T-helper 2 cell (primary cell): ENCODE data around the gene KRTAP9-9.
"Not testable (repeated sequence)": the region's sequence is repeated elsewhere in the genome, so short reads cannot be mapped to it uniquely, and the experiment has no call there.

ENCODE experiments used
- DNase-seq, 5 experiments: peaks; one replicate each; pipeline versions ENCODE4 v3.0.0 to v3.0.0-alpha.2; 2012 to 2022

The KRTAP9-9 gene

DNA sequence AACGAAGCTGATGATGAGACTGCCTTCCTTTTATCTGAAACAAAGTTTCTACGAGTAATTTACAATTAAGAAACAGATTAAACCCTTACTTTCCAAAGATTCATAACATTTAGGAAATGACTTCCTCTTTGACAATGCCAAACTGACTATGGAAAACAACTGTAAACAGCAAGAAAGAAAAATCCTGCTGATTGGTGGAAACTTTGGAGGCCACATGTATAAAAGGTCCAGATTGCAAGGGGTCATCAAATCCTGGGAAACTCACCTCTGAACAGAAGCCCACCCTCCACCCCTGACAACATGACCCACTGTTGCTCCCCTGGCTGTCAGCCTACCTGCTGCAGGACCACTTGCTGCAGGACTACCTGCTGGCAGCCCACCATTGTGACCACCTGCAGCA, 9.9 kb downstream of the KRTAP9-9 start, which contains the start of gene KRTAP9-6:
KRTAP9-6 (plus strand) TSS at position 301 of the 400 bp plus-strand sequence; CDS start at position 301, 0 bp downstream.
- DNase-seq: no peak

DNA sequence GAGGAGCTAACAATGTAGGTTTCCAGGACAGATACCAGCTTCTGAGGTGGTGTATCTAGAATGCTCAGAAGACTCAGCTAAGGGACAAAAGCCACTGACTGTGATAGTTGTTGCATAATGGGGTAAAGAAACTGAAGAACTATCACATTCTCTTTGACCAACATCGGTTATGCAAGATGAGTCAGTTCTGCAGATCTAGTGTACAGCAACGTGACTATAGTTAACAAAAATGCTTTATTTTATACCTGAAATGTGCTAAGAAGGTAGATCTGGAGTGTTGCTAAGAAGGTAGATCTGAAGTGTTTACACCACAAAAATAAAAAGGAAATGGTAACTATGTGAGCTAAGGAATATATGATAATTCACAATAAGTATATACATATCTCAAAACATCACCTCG, 12.5 kb downstream of the KRTAP9-9 start:
- DNase-seq: no peak

DNA sequence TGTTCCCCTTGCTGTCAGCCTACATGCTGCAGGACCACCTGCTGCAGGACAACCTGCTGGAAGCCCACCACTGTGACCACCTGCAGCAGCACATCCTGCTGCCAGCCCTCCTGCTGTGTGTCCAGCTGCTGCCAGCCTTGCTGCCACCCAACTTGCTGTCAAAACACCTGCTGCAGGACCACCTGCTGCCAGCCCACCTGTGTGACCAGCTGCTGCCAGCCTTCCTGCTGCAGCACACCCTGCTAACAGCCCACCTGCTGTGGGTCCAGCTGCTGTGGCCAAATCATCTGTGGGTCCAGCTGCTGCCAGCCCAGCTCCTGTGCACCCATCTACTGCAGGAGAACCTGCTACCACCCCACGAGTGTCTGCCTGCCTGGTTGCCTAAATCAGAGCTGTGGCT, 16.1 kb downstream of the KRTAP9-9 start:
- not testable (repeated sequence) for DNase-seq

DNA sequence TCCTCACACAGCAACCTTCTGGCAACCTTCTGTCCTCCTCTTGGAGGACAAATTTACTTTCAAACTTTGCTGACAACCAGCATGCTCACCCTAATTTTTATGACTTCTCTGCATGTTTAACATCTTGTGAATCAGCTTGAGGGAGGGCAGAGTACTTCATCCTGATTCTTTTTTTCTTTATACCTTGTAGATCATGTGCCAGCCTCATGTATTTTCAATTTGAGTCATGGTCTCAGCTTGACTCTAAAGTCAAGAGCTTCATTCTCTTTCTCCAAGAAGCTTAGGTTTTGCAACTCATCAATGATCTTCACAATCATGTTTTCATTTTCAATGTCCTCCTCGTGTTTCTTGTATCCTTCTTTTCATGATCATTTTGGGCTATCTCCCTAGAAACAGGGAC, 16.7 kb downstream of the KRTAP9-9 start:
- DNase-seq: no peak

DNA sequence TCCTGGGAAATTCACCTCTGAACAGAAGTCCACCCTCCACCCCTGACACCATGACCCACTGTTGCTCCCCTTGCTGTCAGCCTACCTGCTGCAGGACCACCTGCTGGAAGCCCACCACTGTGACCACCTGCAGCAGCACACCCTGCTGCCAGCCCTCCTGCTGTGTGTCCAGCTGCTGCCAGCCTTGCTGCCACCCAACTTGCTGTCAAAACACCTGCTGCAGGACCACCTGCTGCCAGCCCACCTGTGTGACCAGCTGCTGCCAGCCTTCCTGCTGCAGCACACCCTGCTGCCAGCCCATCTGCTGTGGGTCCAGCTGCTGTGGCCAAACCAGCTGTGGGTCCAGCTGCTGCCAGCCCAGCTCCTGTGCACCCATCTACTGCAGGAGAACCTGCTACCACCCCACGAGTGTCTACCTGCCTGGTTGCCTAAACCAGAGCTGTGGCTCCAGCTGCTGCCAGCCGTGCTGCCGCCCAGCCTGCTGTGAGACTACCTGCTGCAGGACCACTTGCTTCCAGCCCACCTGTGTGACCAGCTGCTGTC, 20.5 kb downstream of the KRTAP9-9 start, which contains the start of gene KRTAP9-7:
KRTAP9-7 (plus strand) TSS at position 51 of the 543 bp plus-strand sequence; CDS start at position 51, 0 bp downstream.
- DNase-seq: not testable (repeated sequence)

DNA sequence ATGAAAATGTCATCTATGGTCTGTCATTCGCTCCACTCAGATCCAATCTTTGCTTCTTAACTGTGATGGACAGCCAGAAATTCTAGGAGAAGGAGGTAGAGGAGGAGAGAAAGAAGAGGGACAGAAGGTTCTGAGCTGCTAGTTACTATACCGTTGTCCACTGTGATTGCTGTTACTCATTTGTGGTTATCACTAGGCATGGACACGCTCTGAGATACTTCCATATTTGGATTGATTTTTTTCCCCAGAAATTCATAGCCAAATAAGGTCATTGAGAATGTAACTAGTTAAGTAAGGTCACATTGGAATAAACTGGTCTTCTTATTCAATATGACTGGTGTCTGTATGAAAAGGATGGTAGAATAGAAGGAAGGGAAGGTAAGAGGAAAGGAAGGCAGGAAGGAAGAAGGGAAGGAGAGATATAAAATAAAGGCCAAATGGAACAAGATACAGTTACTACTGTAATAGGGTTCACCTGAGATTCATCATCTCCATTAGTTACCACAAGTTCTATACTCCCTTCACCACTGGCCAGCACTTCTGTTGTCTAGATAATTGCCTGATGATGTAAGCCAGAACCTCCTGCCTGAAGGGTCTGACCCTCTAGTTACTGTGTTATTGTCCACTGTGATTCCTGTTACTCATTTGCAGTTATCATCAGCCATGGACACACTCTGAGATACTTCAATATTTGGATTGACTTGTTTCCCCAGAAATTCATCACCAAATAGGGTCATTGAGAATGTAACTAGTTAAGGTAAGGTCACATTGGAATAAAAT, 23.2 kb downstream of the KRTAP9-9 start:
- no peak for DNase-seq

DNA sequence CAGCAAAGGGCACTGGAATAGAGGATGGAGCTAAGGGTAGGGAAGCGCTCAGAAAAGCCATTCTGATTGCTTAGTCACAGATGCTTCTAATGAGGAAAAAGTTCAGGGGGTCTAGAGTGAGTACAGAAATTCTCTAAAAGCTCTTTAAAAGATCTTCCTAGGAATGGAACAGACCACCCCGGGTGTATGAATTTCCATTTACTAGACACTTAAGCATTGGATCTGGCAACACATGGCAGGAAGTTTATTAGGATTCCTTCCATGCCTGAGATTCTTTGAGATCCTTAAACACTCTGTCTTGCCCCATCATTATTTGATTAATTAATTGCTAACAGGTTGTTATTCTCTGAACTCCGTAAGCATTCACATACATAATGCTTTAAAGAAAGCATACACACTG, 28.9 kb downstream of the KRTAP9-9 start:
- no peak for DNase-seq

DNA sequence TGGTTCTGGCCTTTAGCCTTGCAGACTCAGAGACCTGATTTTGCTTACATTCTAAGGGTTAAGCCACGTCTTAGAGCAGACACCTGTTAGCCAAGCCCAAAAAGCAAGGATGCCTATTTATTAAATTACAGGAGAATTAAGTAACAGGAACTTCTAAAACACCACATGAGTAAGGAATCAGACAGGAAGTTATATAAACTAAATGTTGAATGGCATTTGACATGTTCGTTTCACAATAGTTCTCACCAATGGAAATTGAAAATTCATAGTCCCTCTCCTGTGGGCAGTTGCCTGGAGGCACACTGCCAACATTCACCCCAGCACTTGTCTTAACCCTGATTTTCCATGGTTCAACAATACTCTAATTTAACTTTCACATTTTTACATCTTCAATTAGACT, 29.4 kb downstream of the KRTAP9-9 start:
- no peak for DNase-seq

DNA sequence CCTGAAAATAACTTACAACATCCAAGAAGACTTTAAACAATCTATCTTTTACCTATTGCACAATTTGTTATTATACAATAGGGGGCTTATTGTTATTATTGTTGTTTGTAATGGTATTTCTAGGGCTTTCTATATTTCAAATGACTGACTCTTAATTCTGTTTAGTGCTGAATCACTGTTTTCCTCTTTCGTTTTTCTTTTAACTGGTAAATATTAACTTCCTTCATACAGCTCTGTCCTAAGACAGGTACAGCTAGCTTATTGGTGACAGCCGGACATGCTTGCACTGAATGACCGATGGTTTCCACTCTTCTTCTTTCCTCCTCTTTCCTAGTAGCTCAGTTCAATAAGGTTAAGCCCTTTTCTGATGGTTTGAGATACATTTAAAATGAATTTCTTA, 31.9 kb downstream of the KRTAP9-9 start:
- DNase-seq: no peak

DNA sequence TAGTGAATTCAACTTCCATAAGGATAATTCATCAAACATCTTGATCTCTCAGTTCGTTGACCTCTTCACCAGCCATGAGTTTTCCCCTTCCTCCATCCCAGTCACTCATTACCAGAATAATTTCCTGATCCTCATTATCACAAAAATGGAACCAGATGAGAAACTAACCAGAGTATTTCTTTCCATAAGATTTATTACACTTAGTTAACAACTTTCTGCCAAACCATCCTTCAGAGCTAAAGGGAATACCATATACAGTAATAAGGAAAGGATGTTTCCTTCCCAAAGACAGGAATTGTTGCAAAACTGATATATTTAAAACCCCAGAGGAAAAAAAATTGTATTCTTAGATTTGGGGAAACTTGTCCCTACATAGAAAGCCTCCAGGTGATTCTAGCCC, 38.8 kb downstream of the KRTAP9-9 start:
- no peak for DNase-seq

DNA sequence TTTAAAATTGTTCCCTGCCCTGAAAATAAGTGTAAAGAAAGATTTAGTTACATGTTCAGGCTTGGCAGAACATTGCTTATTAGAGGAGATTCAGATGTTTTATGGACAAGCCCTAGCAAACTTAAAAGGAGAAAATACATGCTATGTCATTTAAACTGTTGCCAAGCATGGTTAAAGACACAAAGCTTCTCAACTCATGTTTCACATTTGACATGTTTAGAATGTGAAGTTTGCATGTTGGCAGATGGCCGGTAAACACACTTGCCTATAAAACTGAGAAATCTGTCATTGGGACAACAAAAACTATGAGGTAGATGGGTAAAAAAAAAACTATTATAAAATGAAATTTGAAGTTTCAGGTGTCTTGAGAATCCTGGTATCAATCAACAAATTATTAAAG, 41.7 kb downstream of the KRTAP9-9 start:
- DNase-seq: no peak

DNA sequence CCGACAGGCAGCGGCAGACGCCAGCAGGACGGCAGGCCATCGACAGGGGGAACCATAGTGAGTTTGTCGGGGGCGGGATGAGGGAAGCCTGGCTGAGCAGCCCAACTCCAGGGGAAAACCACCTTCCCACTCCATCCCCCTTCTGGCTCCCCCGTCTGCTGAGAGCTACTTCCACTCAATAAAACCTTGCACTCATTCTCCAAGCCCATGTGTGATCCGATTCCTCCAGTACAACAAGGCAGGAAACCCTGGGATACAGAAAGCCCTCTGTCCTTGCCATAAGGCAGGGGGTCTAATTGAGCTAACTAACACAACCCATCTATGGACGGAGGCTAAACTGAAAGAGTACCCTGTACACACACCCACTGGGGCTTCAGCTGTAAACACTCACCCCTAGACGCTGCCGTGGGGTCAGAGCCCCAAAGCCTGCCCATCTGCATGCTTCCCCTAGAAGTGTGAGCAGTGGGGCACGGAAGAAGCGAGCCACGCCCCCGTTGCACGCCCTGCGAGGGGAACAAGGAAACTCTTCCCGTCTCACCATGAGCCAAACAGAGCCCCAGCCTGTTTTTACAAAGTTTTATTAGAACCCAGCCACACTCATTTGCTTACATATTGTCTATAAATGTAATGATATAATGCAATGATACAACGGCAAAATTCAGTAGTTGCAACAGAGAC, 43.4 kb downstream of the KRTAP9-9 start:
- no peak for DNase-seq

DNA sequence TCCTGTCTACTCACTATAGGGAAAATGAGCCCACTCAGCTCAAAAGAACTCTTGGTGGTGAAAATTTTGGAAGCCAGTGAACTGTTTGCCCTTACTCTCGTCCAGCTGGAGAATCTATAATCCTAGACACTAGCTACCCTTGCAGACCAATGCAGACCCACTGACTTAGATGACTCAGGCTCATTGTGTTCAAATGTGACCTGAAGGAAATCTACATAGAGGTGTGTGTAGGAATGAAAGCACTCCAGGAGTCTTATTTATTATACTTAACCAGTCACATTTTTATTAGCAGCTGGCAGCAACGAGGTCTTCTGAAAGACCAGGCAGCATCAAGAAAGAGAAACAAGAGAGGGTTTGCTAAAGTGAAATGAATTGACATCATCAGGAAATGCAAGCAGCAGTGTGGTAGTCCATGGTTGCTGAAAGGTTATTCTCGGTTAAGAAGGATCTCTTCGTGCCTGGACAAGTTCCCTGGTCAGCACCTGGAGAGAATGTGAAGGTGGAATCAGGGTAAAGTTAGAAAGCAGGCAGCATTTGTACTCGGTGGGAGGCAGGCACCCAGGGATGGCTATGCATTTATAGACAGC, 46.1 kb downstream of the KRTAP9-9 start:
- no peak for DNase-seq

DNA sequence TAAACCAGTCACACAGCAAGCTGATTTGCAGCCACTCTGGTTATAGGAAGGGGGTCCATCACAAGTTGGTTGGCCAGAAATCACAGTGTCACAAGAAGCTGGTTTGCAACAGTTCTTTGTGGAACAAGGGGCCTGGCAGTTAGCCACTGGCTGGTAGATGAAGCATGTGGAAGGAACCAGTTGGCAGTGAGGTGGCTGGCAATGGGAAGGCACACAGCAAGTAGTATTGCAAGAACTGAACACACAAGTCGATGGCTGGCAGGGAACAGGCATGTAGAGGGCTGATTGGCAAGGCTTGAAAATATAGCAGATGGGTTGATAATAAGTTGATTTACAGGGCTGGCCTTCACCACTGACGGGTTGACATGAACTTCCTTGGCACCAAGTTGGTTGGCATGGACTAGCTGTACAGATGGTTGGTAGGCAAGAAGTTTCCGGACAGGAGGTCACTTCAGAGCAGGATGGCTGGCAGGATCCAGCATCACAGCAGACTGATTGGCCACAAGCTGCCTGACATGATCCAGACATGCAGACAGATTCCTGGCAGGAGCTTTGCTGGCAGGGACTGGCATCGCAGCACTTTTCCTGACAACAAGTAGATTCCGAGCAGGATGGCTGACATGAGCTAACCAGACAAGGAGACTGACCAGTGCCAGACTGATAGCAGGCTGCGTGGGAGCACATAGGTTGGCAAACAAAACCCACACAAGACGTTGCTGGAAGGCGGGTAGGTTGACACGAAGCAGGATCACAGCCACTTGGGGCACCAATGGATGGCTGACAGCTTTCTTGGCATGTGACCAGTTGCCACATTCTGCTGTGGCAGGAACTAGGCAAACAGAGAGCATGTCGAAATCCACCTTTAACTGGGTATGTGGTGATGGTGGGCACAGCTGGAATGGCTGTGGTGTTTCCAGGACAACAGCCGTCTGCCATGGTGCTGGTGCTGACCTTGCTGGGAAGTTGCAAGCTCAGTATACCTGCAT, 47.0 kb downstream of the KRTAP9-9 start, which contains the start of gene KRTAP29-1:
KRTAP29-1 (minus strand) TSS at position 936 of the 986 bp plus-strand sequence; CDS start at position 936, 0 bp downstream.
- no peak for DNase-seq

DNA sequence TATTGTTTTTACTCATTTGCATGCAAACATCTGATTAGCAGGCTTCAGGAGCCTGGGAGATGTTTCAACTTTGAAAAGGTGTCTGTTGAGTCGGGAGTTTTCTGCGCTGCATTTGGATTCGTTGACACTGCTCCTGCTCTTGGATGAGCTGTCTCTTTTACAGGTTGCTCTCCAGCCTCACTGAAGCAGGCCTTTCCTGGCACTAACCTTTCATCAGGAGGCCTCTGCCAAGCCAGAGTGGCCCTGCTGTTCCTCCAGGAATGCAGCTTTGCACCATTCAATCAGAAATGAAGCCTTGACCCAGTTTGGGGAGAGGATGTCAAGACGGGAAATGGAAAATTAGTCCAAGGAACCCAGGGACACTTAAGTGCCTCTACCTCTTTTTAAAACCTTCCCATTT, 47.8 kb downstream of the KRTAP9-9 start:
- no peak for DNase-seq

DNA sequence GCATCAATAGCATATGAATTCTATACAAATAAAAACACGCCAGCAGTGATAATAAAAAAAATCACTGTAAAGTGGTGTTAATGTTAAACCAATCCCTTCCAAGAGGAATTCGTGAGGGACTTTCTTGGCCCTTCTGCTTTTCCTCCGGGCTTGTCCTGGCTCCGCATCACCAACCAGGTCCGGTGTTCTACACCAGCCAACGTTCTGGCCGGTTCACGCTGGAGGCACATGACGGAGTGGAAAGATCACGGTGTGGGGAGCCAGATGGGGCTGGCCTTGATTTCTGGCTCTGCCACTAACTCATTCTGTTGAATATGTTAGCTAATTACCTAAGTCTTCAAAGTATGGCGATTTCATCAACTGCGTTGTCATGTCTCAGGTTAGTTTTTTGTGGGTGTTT, 48.9 kb downstream of the KRTAP9-9 start:
- DNase-seq: no peak
